NCI-H748 treated with DMSO at 0.1 percent for 48 hours (cell line): ENCODE measurements around the gene PKIG.
"Not testable (repeated sequence)": the region's sequence is repeated elsewhere in the genome, so short reads cannot be mapped to it uniquely, and the experiment has no call there.

Experiments
- DNase-seq: peaks from one replicate; lab custom pipeline; 2025; lab: John Stamatoyannopoulos, UW

The PKIG gene

GRCh38 chr20:44572551-44573500 is 9.6 kb upstream of the PKIG start:
- DNase-seq: no peak

- no peak for DNase-seq
Observed at GRCh38 chr20:44573501-44573869, 8.9 kb upstream of the PKIG start.

GRCh38 chr20:44574372-44574771 is 8.0 kb upstream of the PKIG start:
- no peak for DNase-seq

- DNase-seq: no peak
Observed at GRCh38 chr20:44576297-44576696, 6.1 kb upstream of the PKIG start.

- no peak for DNase-seq
Observed at GRCh38 chr20:44579313-44580081, 2.9 kb upstream of the PKIG start.

- no peak for DNase-seq
Observed at GRCh38 chr20:44580581-44581268, 1.7 kb upstream of the PKIG start.

GRCh38 chr20:44581515-44581914 is 864 bp upstream of the PKIG start:
- no peak for DNase-seq

GRCh38 chr20:44583157-44583556 is 778 bp downstream of the PKIG start:
- DNase-seq: no peak

GRCh38 chr20:44584162-44584561 is 1.8 kb downstream of the PKIG start:
- no peak for DNase-seq

GRCh38 chr20:44585057-44585963 is 2.9 kb downstream of the PKIG start:
- no peak for DNase-seq

- no peak for DNase-seq
Observed at GRCh38 chr20:44586289-44586911, 4.0 kb downstream of the PKIG start.

GRCh38 chr20:44587035-44587980 is 4.9 kb downstream of the PKIG start:
- DNase-seq: no peak

- not testable (repeated sequence) for DNase-seq
Observed at GRCh38 chr20:44588321-44588720, 5.9 kb downstream of the PKIG start.

- no peak for DNase-seq
Observed at GRCh38 chr20:44589537-44589936, 7.2 kb downstream of the PKIG start.

GRCh38 chr20:44590980-44591778 is 8.8 kb downstream of the PKIG start:
- no peak for DNase-seq

- DNase-seq: no peak
Observed at GRCh38 chr20:44592366-44592765, 10.0 kb downstream of the PKIG start.

GRCh38 chr20:44593751-44594150 is 11.4 kb downstream of the PKIG start:
- no peak for DNase-seq

GRCh38 chr20:44594730-44595129 is 12.4 kb downstream of the PKIG start:
- no peak for DNase-seq

- no peak for DNase-seq
Observed at GRCh38 chr20:44596010-44596409, 13.6 kb downstream of the PKIG start.
